GM23338 (cell line): Measurements from ENCODE around the gene ACOXL. TPM values are rescaled to one million over a fixed set of nuclear protein-coding genes. Genes with fewer than 3 reads are reported as not detected.
"Not testable (repeated sequence)": the region's sequence is repeated elsewhere in the genome, so short reads cannot be mapped to it uniquely, and the experiment has no call there.

Source experiments
- ATAC-seq: fragments of 200-7000 bp; cut with Tn5 transposase; 3 replicates; pipeline ENCODE4 v1.9.1; 2020
- DNase-seq: peaks from one replicate; pipeline ENCODE4 v3.0.0-alpha.2; 2015; ENCODE audit warnings: low spot score
- H2AFZ ChIP-seq: fragments of 200-600 bp; sonication (generic); 2 replicates; pipeline ENCODE4 v1.8.0; 2016; ENCODE audit warnings: antibody characterized with exemption, mild to moderate bottlenecking, moderate library complexity
- H3F3A ChIP-seq: fragments of 200-600 bp; sonication (generic); replicated peaks from 2 replicates; pipeline ENCODE4 v1.8.0; 2017; ENCODE audit warnings: antibody characterized with exemption, mixed run types, low read depth
- H3K27ac ChIP-seq: fragments of 200-600 bp; sonication (generic); 2 replicates; pipeline ENCODE4 v1.6.1; 2016; ENCODE audit warnings: low read depth
- H3K27me3 ChIP-seq: fragments of 200-600 bp; sonication (generic); 2 replicates; pipeline ENCODE4 v1.8.0; 2016; ENCODE audit warnings: mild to moderate bottlenecking, mixed run types, moderate library complexity; ENCODE audit not compliant: insufficient read depth
- H3K36me3 ChIP-seq: fragments of 200-600 bp; sonication (generic); 2 replicates; pipeline ENCODE4 v1.8.0; 2016; ENCODE audit warnings: mild to moderate bottlenecking; ENCODE audit not compliant: insufficient read depth
- H3K4me1 ChIP-seq: fragments of 200-600 bp; sonication (generic); 2 replicates; pipeline ENCODE4 v1.8.0; 2016; ENCODE audit warnings: mild to moderate bottlenecking, moderate library complexity; ENCODE audit not compliant: insufficient read depth
- H3K4me2 ChIP-seq: fragments of 200-600 bp; sonication (generic); 2 replicates; pipeline ENCODE4 v1.7.1; 2017; ENCODE audit warnings: mixed run types
- H3K4me3 ChIP-seq: fragments of 200-600 bp; sonication (generic); 2 replicates; pipeline ENCODE4 v1.6.1; 2016; ENCODE audit warnings: mixed run types
- H3K79me2 ChIP-seq: fragments of 200-600 bp; sonication (generic); replicated peaks from 2 replicates; pipeline ENCODE4 v1.8.0; 2017; ENCODE audit warnings: mild to moderate bottlenecking; ENCODE audit not compliant: insufficient read depth
- H3K9me2 ChIP-seq: fragments of 200-600 bp; sonication (generic); 2 replicates; pipeline ENCODE4 v1.8.0; 2017; ENCODE audit not compliant: insufficient read depth
- H4K20me1 ChIP-seq: fragments of 200-600 bp; sonication (generic); replicated peaks from 2 replicates; pipeline ENCODE4 v1.8.0; 2017; ENCODE audit warnings: mild to moderate bottlenecking; ENCODE audit not compliant: insufficient read depth
- H3K27ac Mint-ChIP-seq: 2 replicates; pipeline ENCODE4 v1.8.0; 2020; ENCODE audit warnings: inconsistent platforms, mild to moderate bottlenecking, moderate library complexity, mixed read lengths
- H3K27me3 Mint-ChIP-seq: 3 replicates; pipeline ENCODE4 v1.8.0; 2022; ENCODE audit warnings: low read depth, mild to moderate bottlenecking, moderate library complexity, mixed read lengths, inconsistent platforms; ENCODE audit not compliant: insufficient read depth, poor library complexity
- H3K36me3 Mint-ChIP-seq: 3 replicates; pipeline ENCODE4 v1.8.0; 2021; ENCODE audit warnings: low read depth, mild to moderate bottlenecking, inconsistent platforms, moderate library complexity, mixed read lengths
- H3K4me1 Mint-ChIP-seq: 3 replicates; pipeline ENCODE4 v1.8.0; 2020; ENCODE audit warnings: mild to moderate bottlenecking, inconsistent platforms, mixed read lengths
- H3K4me3 Mint-ChIP-seq: 3 replicates; pipeline ENCODE4 v1.8.0; 2021; ENCODE audit warnings: moderate library complexity, mild to moderate bottlenecking, inconsistent platforms, mixed read lengths
- H3K9me3 Mint-ChIP-seq: 3 replicates; pipeline ENCODE4 v1.8.0; 2020; ENCODE audit warnings: moderate library complexity, mild to moderate bottlenecking, inconsistent platforms, mixed read lengths
- EZH2 ChIP-seq: fragments of 200-600 bp; sonication (generic); IDR thresholded peaks from one replicate; pipeline ENCODE4 v1.8.0; 2017; ENCODE audit warnings: antibody characterized with exemption, mild to moderate bottlenecking, low read depth; ENCODE audit not compliant: unreplicated experiment
- EZH2phosphoT487 ChIP-seq: fragments of 200-600 bp; sonication (generic); IDR thresholded peaks from one replicate; pipeline ENCODE4 v1.8.1; 2018; ENCODE audit warnings: antibody characterized with exemption; ENCODE audit not compliant: unreplicated experiment
- JUNB ChIP-seq: IDR thresholded peaks from one replicate; pipeline ENCODE4 v1.6.1; 2016; ENCODE audit warnings: antibody characterized with exemption; ENCODE audit not compliant: unreplicated experiment
- POLR2AphosphoS5 ChIP-seq: IDR thresholded peaks from 2 replicates; pipeline ENCODE4 v1.6.1; 2016; ENCODE audit warnings: antibody characterized with exemption, low read depth
- ZNF114 ChIP-seq: fragments of 250-450 bp; sonication (Bioruptor Pico); IDR thresholded peaks from 2 replicates; pipeline ENCODE4 v1.5.0; 2020; ENCODE audit warnings: mild to moderate bottlenecking, moderate library complexity
- ZNF331 ChIP-seq: fragments of 250-450 bp; sonication (Bioruptor Pico); IDR thresholded peaks from 2 replicates; pipeline ENCODE4 v1.5.0; 2020; ENCODE audit warnings: low read depth, mild to moderate bottlenecking, moderate library complexity
- polyA plus RNA-seq: library from polyadenylated mRNA; unstranded; fragments of >200 nt; fragmentation: Nextera tagmentation; extraction: Ambion mirVana; gene quantifications from 2 replicates; pipeline ENCODE4 v1.2.1, GENCODE V29; 2016
- total RNA-seq: library from RNA; depleted of rRNA; stranded (reverse); fragments of >200 nt; shearing (Covaris generic); gene quantifications from 2 replicates; pipeline ENCODE4 v1.2.3, GENCODE V29; 2014
- TF ChIP-seq, protein P1 (sequence below): IDR thresholded peaks from 2 replicates; pipeline ENCODE4 v1.6.1; 2016; ENCODE audit warnings: antibody characterized with exemption

Gene ACOXL
- total and polyA plus RNA-seq, 2 experiments from 2014 or later = 9.0 to 14.7 TPM

DNA sequence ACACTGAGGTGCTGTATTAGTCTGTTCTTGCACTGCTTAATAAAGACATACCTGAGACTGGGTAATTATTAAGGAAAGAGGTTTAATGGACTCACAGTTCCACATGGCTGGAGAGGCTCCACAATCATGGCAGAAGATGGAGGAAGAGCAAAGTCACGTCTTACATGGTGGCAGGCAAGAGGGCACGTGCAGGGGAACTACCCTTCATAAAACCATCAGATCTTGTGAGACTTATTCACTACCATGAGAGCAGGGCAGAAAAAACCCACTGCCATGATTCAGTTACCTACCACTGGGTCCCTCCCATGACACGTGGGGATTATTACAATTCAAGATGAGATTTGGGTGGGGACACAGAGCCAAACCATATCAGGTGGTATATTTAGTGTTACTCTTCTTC, 229.3 kb downstream of the ACOXL start:
- not testable (repeated sequence) for H3K4me3 ChIP-seq, H3K27ac Mint-ChIP-seq, H3K4me1 ChIP-seq, H2AFZ ChIP-seq, H4K20me1 ChIP-seq, H3K4me2 ChIP-seq, H3K36me3 Mint-ChIP-seq, H3K9me2 ChIP-seq, ATAC-seq, H3K27ac ChIP-seq, H3K79me2 ChIP-seq, H3K27me3 ChIP-seq, H3K9me3 Mint-ChIP-seq, H3K36me3 ChIP-seq, H3K4me3 Mint-ChIP-seq, H3F3A ChIP-seq, DNase-seq, H3K27me3 Mint-ChIP-seq, H3K4me1 Mint-ChIP-seq

DNA sequence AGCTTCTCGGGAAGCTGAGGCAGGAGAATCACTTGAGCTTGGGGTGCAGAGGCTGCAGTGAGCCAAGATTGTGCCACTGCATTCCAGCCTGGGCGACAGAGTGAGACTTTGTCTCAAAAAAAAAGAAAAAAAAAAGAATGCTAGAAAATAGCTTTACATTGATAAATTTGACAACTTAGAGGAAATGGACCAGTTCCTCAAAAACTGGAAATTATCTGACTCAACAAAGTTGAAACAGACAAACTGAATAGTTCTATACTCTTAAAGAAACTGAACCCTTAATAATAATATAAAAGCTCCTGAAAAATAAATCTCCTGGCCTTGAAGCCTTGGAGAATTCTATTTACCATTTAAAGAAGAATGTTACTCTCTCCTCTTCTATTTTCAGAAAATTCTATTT, 237.3 kb downstream of the ACOXL start:
- Mint-ChIP-seq H3K27ac (no peak overlapping the region), H3K4me1 (peaks cover 6% of the 10 kb centered on the region), H3K36me3 (peaks cover 16% of the 10 kb centered on the region), H3K4me3 (no peak overlapping the region), H3K9me3 (peaks cover 11% of the 10 kb centered on the region; the same call in 2 of the 3 replicates), H3K27me3 (peaks cover 3% of the 10 kb centered on the region)
- Histone ChIP-seq H3K27ac (no peak overlapping the region), H3K4me1 (no peaks in the 10 kb centered on the region), H3K79me2 (no peaks in the 10 kb centered on the region), H3K4me2 (no peak overlapping the region), H3K9me2 (no peaks in the 10 kb centered on the region), H3F3A (no peaks in the 10 kb centered on the region), H3K36me3 (no peaks in the 10 kb centered on the region), H3K27me3 (no peaks in the 10 kb centered on the region), H3K4me3 (no peak overlapping the region), H4K20me1 (no peaks in the 10 kb centered on the region), H2AFZ (no peak overlapping the region)
- no peak for ATAC-seq
- DNase-seq = no peak
- TF ChIP-seq, protein P1, sequence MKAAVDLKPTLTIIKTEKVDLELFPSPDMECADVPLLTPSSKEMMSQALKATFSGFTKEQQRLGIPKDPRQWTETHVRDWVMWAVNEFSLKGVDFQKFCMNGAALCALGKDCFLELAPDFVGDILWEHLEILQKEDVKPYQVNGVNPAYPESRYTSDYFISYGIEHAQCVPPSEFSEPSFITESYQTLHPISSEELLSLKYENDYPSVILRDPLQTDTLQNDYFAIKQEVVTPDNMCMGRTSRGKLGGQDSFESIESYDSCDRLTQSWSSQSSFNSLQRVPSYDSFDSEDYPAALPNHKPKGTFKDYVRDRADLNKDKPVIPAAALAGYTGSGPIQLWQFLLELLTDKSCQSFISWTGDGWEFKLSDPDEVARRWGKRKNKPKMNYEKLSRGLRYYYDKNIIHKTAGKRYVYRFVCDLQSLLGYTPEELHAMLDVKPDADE = no peak
- TF ChIP-seq ZNF114 (CRISPR knock-in tag) (no peak), POLR2AphosphoS5 (no peak), EZH2 (no peak)

DNA sequence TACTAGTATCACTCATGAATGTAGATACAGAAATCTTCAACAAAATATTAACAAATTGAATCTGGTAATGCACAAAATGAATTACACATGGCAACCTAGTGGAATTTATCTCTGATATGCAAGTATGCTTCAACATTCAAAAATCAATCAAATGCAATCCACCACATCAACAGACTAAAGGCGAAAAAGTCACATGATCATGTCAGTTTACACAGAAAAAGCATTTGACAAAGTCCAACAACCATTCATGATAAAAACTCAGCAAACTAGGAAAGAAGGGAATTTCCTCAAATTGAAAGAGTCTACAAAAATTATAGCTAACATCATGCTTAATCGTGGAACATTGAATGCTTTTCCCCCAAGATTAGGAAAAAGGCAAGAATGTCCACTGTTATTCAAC, 237.8 kb downstream of the ACOXL start:
- Histone ChIP-seq H3K4me3 (no peak overlapping the region), H3K36me3 (no peaks in the 10 kb centered on the region), H2AFZ (no peak overlapping the region), H3K27me3 (no peaks in the 10 kb centered on the region), H3K4me1 (no peaks in the 10 kb centered on the region), H3K9me2 (no peaks in the 10 kb centered on the region), H3F3A (no peaks in the 10 kb centered on the region), H3K27ac (no peak overlapping the region), H4K20me1 (no peaks in the 10 kb centered on the region), H3K4me2 (no peak overlapping the region), H3K79me2 (no peaks in the 10 kb centered on the region)
- Mint-ChIP-seq H3K36me3 (peaks cover 16% of the 10 kb centered on the region), H3K27me3 (peaks cover 3% of the 10 kb centered on the region), H3K4me3 (no peak overlapping the region), H3K4me1 (peaks cover 7% of the 10 kb centered on the region), H3K27ac (no peak overlapping the region), H3K9me3 (peaks cover 11% of the 10 kb centered on the region; the same call in 2 of the 3 replicates)
- ATAC-seq (no peak), DNase-seq (no peak)
- TF ChIP-seq EZH2phosphoT487 (no peak), ZNF114 (CRISPR knock-in tag) (no peak), POLR2AphosphoS5 (no peak), ZNF331 (no peak), JUNB (no peak)
